ENCODE data around the gene HBM. TPM values are rescaled to one million over a fixed set of nuclear protein-coding genes. Genes with fewer than 3 reads are reported as not detected.
A peak's percentile ranks its signal among the peaks of the same experiment; 100 is the strongest.
"Not testable (repeated sequence)": the region's sequence is repeated elsewhere in the genome, so short reads cannot be mapped to it uniquely, and the experiment has no call there.

HBM gene
- total RNA-seq, 1 experiment from 2014 or later: not detected

DNA sequence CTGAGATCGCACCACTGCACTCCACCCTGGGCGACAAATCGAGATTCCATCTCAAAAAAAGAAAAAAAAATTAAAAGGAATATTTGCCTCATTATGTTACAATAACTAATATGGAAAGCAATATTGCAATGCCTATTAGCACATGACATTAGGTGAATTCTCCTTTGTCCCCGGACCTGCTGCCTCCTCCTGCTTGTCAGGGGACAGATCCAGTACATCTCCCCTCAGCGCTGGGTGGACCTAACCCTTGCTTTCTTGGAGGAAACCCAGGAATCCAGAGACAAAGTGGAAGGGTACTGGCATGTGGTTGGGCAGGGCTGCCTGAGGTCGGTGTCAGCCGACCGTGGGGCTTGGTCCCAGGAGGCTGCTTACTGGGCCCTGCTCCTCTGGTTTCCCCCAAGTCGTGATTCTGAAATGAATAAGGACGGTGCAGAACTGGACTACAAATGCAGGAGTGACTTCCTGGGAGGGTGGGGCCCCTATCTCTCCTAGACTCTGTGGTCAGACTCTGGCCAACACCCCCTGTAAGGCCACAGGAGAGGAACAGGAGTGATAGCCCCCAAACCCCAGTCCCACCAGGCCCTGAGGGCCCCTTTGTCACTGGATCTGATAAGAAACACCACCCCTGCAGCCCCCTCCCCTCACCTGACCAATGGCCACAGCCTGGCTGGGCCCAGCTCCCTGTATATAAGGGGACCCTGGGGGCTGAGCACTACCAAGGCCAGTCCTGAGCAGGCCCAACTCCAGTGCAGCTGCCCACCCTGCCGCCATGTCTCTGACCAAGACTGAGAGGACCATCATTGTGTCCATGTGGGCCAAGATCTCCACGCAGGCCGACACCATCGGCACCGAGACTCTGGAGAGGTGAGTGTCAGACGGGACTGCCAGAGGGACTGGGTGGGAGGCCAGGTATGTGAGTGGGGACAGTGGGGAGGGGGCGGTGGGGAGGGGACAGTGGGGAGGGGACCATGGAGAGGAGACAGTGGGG is 13.3 kb upstream of the HBM start, which contains the start of gene HBZ:
Gene HBZ, plus strand, starts transcription at position 504 of the 988 bp plus-strand sequence. Its CDS starts 266 bp downstream, at position 770.
- no peak for ATAC-seq
- no peaks in the 10 kb centered on the region for H3K27me3 ChIP-seq (ENCODE audit: control insufficient read depth, insufficient read depth, low read length)
- no TSS peak for BruUV-seq (replicated peaks)
- in situ Hi-C loops (cut with HindIII; ENCODE audit: low pct_unique_long_range_greater_than_20kb, low sequenced_read_pairs) (no loop called here), intact Hi-C loops (cut with micrococcal nuclease; ENCODE audit: unreplicated experiment) (no loop called here)
- H3K27ac ChIP-seq (ENCODE audit: low read length): no peak within 1 kb of the TSS
- POLR2A ChIA-PET: no interaction called here
- H3K4me3 ChIP-seq (ENCODE audit: low read depth in 2 of 2, low read length in 2 of 2): no peak within 1 kb of the TSS
- no peaks in the 10 kb centered on the region for H3K9me3 ChIP-seq (ENCODE audit: control insufficient read depth, insufficient read depth, low read depth, low read length)
- peaks cover 4% of the 10 kb centered on the region for H3K4me1 ChIP-seq (ENCODE audit: control insufficient read depth, insufficient read depth, low read length)
- TF ChIP-seq POLR2AphosphoS5 (IDR thresholded peaks at IDR 0.05; ENCODE audit: low read depth, low read length) (no peak), TCF7L2 (IDR thresholded peaks at IDR 0.05; ENCODE audit: low read depth, low read length) (no peak), REST (IDR thresholded peaks at IDR 0.05; ENCODE audit: insufficient read depth in 1 of 2, low read depth in 2 of 2, low read length in 1 of 2) (no peak), SIN3A (IDR thresholded peaks at IDR 0.05; ENCODE audit: borderline replicate concordance, insufficient read depth, low read depth, low read length) (no peak)
- TF ChIP-seq, protein P1, sequence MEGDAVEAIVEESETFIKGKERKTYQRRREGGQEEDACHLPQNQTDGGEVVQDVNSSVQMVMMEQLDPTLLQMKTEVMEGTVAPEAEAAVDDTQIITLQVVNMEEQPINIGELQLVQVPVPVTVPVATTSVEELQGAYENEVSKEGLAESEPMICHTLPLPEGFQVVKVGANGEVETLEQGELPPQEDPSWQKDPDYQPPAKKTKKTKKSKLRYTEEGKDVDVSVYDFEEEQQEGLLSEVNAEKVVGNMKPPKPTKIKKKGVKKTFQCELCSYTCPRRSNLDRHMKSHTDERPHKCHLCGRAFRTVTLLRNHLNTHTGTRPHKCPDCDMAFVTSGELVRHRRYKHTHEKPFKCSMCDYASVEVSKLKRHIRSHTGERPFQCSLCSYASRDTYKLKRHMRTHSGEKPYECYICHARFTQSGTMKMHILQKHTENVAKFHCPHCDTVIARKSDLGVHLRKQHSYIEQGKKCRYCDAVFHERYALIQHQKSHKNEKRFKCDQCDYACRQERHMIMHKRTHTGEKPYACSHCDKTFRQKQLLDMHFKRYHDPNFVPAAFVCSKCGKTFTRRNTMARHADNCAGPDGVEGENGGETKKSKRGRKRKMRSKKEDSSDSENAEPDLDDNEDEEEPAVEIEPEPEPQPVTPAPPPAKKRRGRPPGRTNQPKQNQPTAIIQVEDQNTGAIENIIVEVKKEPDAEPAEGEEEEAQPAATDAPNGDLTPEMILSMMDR (IDR thresholded peaks at IDR 0.05): no peak
- CTCF ChIA-PET: no interaction called here
- no peaks in the 10 kb centered on the region for H3K36me3 ChIP-seq (ENCODE audit: control insufficient read depth, insufficient read depth, low read length)
- no peak for DNase-seq (ENCODE audit: low read depth, low spot score)

DNA sequence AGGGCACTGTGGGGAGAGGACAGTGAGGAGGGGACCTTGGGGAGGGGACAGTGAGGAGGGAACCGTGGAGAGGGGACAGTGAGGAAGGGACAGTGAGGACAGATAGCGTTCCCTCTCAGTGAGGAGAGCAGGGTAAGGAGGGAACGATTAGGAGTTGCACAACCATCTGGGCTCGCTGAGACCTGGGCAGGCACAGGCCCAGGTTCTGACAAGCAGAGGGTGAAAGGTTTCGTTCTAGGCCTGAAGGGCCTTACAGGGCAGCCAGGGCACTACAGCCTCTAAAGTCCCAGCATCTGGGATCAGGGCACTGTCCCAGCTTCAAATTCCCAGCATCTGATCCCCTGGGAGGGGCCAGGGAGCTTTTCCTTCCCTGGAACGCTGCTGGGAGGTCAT is 12.7 kb upstream of the HBM start:
- H3K4me1 ChIP-seq (ENCODE audit: control insufficient read depth, insufficient read depth, low read length); CTCF ChIA-PET; H3K36me3 ChIP-seq (ENCODE audit: control insufficient read depth, insufficient read depth, low read length); DNase-seq (ENCODE audit: low read depth, low spot score); intact Hi-C loops (cut with micrococcal nuclease; ENCODE audit: unreplicated experiment); in situ Hi-C loops (cut with HindIII; ENCODE audit: low pct_unique_long_range_greater_than_20kb, low sequenced_read_pairs); POLR2A ChIA-PET; H3K9me3 ChIP-seq (ENCODE audit: control insufficient read depth, insufficient read depth, low read depth, low read length); H3K27me3 ChIP-seq (ENCODE audit: control insufficient read depth, insufficient read depth, low read length); H3K4me3 ChIP-seq (ENCODE audit: low read depth in 2 of 2, low read length in 2 of 2); BruUV-seq (replicated peaks); H3K27ac ChIP-seq (ENCODE audit: low read length): not testable (repeated sequence)
- ATAC-seq: peak; percentile 50

- H3K9me3 ChIP-seq (ENCODE audit: control insufficient read depth, insufficient read depth, low read depth, low read length); BruUV-seq (replicated peaks); in situ Hi-C loops (cut with HindIII; ENCODE audit: low pct_unique_long_range_greater_than_20kb, low sequenced_read_pairs); H3K27ac ChIP-seq (ENCODE audit: low read length); H3K4me1 ChIP-seq (ENCODE audit: control insufficient read depth, insufficient read depth, low read length); H3K36me3 ChIP-seq (ENCODE audit: control insufficient read depth, insufficient read depth, low read length); CTCF ChIA-PET; intact Hi-C loops (cut with micrococcal nuclease; ENCODE audit: unreplicated experiment); H3K4me3 ChIP-seq (ENCODE audit: low read depth in 2 of 2, low read length in 2 of 2); H3K27me3 ChIP-seq (ENCODE audit: control insufficient read depth, insufficient read depth, low read length); DNase-seq (ENCODE audit: low read depth, low spot score); POLR2A ChIA-PET: not testable (repeated sequence)
- ATAC-seq: peak; percentile 66
Observed at GRCh38 chr16:153550-154216, 12.1 kb upstream of the HBM start.
